ENCODE results near the gene NHS.

NHS gene

DNA sequence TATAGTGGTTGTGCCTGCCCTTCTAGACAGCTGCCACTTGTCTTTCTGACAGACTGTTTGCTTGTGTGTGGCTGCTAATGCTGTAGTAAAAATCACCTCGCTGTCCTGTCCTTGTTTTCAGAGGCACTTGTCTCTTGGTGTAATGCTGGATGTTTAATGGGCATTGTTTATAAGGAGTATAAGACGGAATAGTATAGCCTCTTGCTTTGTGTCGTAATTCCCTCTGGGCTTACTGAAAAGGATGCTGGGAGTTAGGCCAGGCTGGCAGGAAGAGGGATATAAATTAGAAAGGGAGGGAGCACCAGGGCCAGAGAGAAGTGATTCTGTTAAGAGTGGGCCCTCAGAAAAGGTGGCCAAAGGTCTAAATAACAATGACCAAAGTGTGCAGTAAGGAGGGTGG lies 29.0 kb downstream of the NHS start:
- DNase-seq (ENCODE audit: extremely low spot score, insufficient read length, low read depth) (no peak), FAIRE-seq (no peak)

GRCh38 chrX:17405225-17405969 lies 30.4 kb downstream of the NHS start:
- FAIRE-seq, result no peak

GRCh38 chrX:17409566-17410290 lies 34.7 kb downstream of the NHS start:
- FAIRE-seq (no peak), DNase-seq (ENCODE audit: extremely low spot score, insufficient read length, low read depth) (no peak)

More at GRCh38 chrX:17405225-17405969, 30.4 kb downstream of the NHS start:
- no peak for DNase-seq (ENCODE audit: extremely low spot score, insufficient read length, low read depth)

DNA sequence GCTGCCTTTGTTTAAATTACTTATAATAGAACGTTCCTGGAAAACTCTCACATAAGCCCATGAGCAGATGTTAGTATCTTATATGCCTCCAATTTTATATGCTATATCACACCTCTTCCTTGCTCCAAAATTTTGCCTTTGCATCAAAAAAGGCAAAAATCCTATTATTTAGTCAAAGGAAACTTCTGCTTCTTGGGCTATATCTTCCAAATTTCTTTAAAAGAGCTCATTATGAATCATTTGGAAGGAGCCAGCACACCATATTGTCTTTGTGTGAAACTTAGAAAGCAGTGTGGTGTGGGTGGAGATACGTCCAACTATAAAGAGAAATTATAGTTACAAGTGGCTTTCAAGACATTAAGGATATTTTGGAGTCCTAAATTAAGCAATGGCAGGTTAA lies 35.7 kb downstream of the NHS start:
- no peak for DNase-seq (ENCODE audit: extremely low spot score, insufficient read length, low read depth)
- no peak for FAIRE-seq

- DNase-seq (ENCODE audit: extremely low spot score, insufficient read length, low read depth) (no peak), FAIRE-seq (no peak)
Measured at GRCh38 chrX:17411205-17411604, 36.2 kb downstream of the NHS start.

DNA sequence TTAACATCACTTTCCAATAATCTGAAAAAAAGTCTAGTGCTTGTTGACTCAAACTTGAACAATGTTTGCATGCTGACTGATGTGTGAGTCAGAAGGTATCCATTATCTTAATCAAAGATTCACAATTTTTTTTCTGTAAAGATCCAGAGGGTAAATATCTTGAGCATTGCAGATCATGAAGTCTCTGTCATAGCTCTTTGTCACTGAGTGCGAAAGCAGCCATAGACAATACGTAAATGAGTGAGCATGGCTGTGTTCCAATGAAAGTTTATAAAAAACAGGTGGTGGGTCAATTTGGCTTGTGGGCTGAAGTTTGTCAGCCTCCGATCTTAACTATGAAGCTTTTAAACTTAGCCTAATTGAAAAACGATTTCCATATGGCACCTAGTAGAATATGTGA lies 37.7 kb downstream of the NHS start:
- no peak for FAIRE-seq
- no peak for DNase-seq (ENCODE audit: extremely low spot score, insufficient read length, low read depth)

DNA sequence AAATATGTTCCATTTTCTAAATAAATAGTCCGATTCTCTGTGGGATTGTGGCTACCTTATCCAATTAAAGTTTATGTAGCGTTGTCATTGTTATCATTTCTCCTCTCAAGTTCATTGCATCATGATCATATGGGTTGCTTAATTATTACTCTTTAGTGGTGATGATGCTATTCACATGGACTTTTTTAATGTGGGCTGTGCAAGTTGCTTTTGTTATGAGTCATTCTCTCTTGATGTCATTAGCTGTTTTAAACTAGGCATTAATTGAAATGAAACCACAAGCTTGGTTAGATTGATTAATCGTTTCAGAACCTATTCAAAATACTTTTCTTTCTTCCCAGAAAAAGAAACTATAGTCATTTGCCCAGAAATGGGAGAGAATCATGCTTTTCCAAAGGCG lies 38.2 kb downstream of the NHS start:
- FAIRE-seq, result no peak
- no peak for DNase-seq (ENCODE audit: extremely low spot score, insufficient read length, low read depth)

GRCh38 chrX:17414027-17414658 lies 39.1 kb downstream of the NHS start:
- FAIRE-seq (no peak), DNase-seq (ENCODE audit: extremely low spot score, insufficient read length, low read depth) (no peak)

GRCh38 chrX:17414839-17415238 lies 39.8 kb downstream of the NHS start:
- FAIRE-seq (no peak), DNase-seq (ENCODE audit: extremely low spot score, insufficient read length, low read depth) (no peak)

GRCh38 chrX:17415242-17415810 lies 40.3 kb downstream of the NHS start:
- FAIRE-seq (no peak), DNase-seq (ENCODE audit: extremely low spot score, insufficient read length, low read depth) (no peak)

- FAIRE-seq (no peak), DNase-seq (ENCODE audit: extremely low spot score, insufficient read length, low read depth) (no peak)
Measured at GRCh38 chrX:17417372-17417771, 42.4 kb downstream of the NHS start.

- no peak for DNase-seq (ENCODE audit: extremely low spot score, insufficient read length, low read depth)
- no peak for FAIRE-seq
Measured at GRCh38 chrX:17425136-17425535, 50.1 kb downstream of the NHS start.

- no peak for DNase-seq (ENCODE audit: extremely low spot score, insufficient read length, low read depth)
- FAIRE-seq, result no peak
Measured at GRCh38 chrX:17425551-17425950, 50.6 kb downstream of the NHS start.

DNA sequence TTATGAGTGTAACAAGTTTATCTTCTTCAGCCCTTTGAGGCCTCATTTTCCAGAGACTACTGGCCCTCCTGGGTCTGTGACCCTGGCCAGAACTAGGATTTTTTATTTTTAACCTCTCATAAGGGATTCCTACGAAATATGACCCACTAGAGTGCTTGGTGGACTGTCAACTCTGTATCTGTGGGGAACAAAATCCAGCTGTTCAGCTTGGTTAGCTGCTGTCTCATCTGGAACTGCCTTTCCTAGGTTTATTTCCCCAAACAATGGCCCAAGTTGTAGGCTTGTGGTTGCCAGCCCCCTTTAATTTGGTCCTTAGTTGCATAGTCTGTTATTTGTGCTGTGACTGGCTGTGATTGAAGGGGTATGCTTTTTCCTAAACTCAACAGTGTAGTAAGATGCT lies 56.2 kb downstream of the NHS start:
- FAIRE-seq, result no peak
- DNase-seq (ENCODE audit: extremely low spot score, insufficient read length, low read depth), result no peak

- FAIRE-seq (no peak), DNase-seq (ENCODE audit: extremely low spot score, insufficient read length, low read depth) (no peak)
Measured at GRCh38 chrX:17432158-17432557, 57.2 kb downstream of the NHS start.

DNA sequence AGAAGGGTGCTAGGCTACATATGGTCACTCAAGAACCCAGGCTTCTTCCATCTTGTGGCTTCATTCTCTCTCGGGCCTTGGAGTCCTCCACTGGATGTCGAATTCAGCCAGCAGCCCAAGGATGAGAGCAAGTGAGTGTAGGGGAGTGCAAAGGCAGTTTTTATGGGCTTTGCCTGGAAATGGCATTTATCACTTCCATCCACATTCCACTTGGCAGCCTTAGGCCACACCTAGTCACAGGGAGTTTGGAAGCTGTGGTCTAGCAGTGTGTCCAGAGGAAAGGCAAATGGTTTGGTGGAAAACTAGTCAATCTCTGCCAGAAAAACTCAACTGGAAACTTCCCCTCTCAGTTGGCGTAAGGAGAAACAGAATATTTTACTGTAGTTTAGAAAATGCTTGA lies 59.0 kb downstream of the NHS start:
- no peak for DNase-seq (ENCODE audit: extremely low spot score, insufficient read length, low read depth)
- no peak for FAIRE-seq

- no peak for DNase-seq (ENCODE audit: extremely low spot score, insufficient read length, low read depth)
- FAIRE-seq, result no peak
Measured at GRCh38 chrX:17435476-17435875, 60.5 kb downstream of the NHS start.

DNA sequence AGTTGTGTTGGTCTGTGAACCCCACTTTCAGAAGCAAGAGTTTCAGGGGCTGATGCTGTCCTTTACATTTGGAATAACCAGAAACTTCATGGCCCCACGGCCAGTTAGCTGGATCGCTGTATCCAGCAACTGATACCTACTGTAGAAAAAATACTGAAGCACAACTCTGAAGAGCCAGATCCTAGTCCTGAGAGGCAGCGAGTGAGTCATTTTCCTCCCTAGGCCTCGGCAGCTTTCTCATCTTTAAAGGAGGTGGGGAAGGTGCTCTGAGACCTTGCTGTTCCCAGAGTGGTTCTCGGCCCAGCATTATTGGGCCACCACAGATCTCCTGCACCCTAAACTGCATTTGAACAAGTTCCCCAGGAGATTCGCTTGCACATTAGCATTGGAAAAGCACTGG lies 63.2 kb downstream of the NHS start:
- no peak for DNase-seq (ENCODE audit: extremely low spot score, insufficient read length, low read depth)
- FAIRE-seq, result no peak

- DNase-seq (ENCODE audit: extremely low spot score, insufficient read length, low read depth), result no peak
- no peak for FAIRE-seq
Measured at GRCh38 chrX:17440258-17440657, 65.3 kb downstream of the NHS start.

DNA sequence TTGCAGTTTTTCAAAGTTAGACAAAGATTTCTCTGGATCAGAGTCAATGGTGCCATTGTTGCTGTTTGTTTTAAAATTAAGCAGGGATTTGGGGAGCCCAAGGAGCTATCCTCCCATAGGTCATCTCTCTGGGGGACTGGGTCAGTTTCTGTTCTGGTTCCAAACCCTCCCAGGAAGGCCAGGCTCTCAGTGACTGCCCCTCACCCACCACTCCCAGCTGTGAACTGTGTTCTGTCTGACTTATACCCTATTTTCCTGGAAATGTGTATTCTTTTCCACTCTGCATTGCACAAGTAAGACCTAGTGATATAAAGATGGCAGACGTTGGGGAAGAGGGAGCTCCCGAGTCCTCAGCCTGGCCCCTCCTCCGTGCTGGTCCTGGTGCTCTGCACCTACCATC lies 65.8 kb downstream of the NHS start:
- no peak for FAIRE-seq

GRCh38 chrX:17441965-17442364 lies 67.0 kb downstream of the NHS start:
- FAIRE-seq (no peak), DNase-seq (ENCODE audit: extremely low spot score, insufficient read length, low read depth) (no peak)

More for the DNA sequence above, 65.8 kb downstream of the NHS start:
- no peak for DNase-seq (ENCODE audit: extremely low spot score, insufficient read length, low read depth)

Measured in GM18507 (cell line).